CD4-positive, alpha-beta T cell treated with Interleukin-10 for 1 hour (primary cell): Measurements from ENCODE around the gene CXCR6.

Experiments used
- DNase-seq: peaks from one replicate; pipeline ENCODE4 v3.0.0-alpha.2; 2020

Gene CXCR6

GRCh38 chr3:45972534-45973402, 29.5 kb downstream of the CXCR6 start:
- no peak for DNase-seq

GRCh38 chr3:45974686-45975085, 31.4 kb downstream of the CXCR6 start:
- no peak for DNase-seq

GRCh38 chr3:45975686-45976085, 32.4 kb downstream of the CXCR6 start:
- no peak for DNase-seq

GRCh38 chr3:45976191-45977091, 33.2 kb downstream of the CXCR6 start:
- DNase-seq = peak; percentile 50

GRCh38 chr3:45978006-45978761, 34.9 kb downstream of the CXCR6 start:
- peak; percentile 60 for DNase-seq

GRCh38 chr3:45979378-45979777, 36.1 kb downstream of the CXCR6 start:
- no peak for DNase-seq

GRCh38 chr3:45980229-45980813, 37.1 kb downstream of the CXCR6 start:
- DNase-seq = no peak

GRCh38 chr3:45980819-45981218, 37.6 kb downstream of the CXCR6 start:
- DNase-seq = no peak

GRCh38 chr3:45981346-45982074, 38.2 kb downstream of the CXCR6 start:
- DNase-seq = no peak

GRCh38 chr3:45983770-45984169, 40.5 kb downstream of the CXCR6 start:
- DNase-seq = no peak

- no peak for DNase-seq
Measured at GRCh38 chr3:45984331-45985312, 41.4 kb downstream of the CXCR6 start.

- no peak for DNase-seq
Measured at GRCh38 chr3:45985532-45986302, 42.5 kb downstream of the CXCR6 start.

GRCh38 chr3:45986303-45986982, 43.2 kb downstream of the CXCR6 start:
- no peak for DNase-seq

GRCh38 chr3:45987368-45988291, 44.4 kb downstream of the CXCR6 start:
- DNase-seq = no peak

- DNase-seq = no peak
Measured at GRCh38 chr3:45988362-45988761, 45.1 kb downstream of the CXCR6 start.

GRCh38 chr3:45988804-45989203, 45.5 kb downstream of the CXCR6 start:
- DNase-seq = no peak

- DNase-seq = no peak
Measured at GRCh38 chr3:45990181-45990580, 46.9 kb downstream of the CXCR6 start.

- no peak for DNase-seq
Measured at GRCh38 chr3:45991341-45991740, 48.1 kb downstream of the CXCR6 start.
